Neural progenitor cell (in vitro differentiated cells): Measurements from ENCODE around the gene FRRS1L. TPM values are rescaled to one million over a fixed set of nuclear protein-coding genes. Genes with fewer than 3 reads are reported as not detected.

Experiments
- DNase-seq: peaks from one replicate; pipeline ENCODE4 v3.0.0-alpha.2; 2016; ENCODE audit warnings: low spot score
- H2AFZ ChIP-seq: fragments of 200-600 bp; sonication (generic); replicated peaks from 2 replicates; pipeline ENCODE4 v1.6.1; 2016; ENCODE audit warnings: antibody characterized with exemption
- H3F3A ChIP-seq: fragments of 200-600 bp; sonication (generic); 2 replicates; pipeline ENCODE4 v1.6.1; 2016; ENCODE audit warnings: antibody characterized with exemption, low read depth
- H3K27ac ChIP-seq: fragments of 200-600 bp; sonication (generic); 2 replicates; pipeline ENCODE4 v1.5.1; 2016; ENCODE audit warnings: mild to moderate bottlenecking
- H3K27me3 ChIP-seq: fragments of 200-600 bp; sonication (generic); 2 replicates; pipeline ENCODE4 v1.6.1; 2016; ENCODE audit warnings: mild to moderate bottlenecking, moderate library complexity
- H3K36me3 ChIP-seq: fragments of 200-600 bp; sonication (generic); 2 replicates; pipeline ENCODE4 v1.5.1; 2016
- H3K4me1 ChIP-seq: fragments of 200-600 bp; sonication (generic); 2 replicates; pipeline ENCODE4 v1.6.1; 2016; ENCODE audit warnings: mixed run types
- H3K4me2 ChIP-seq: fragments of 200-600 bp; sonication (generic); 2 replicates; pipeline ENCODE4 v1.6.1; 2016
- H3K4me3 ChIP-seq: fragments of 200-600 bp; sonication (generic); 2 replicates; pipeline ENCODE4 v1.5.1; 2016
- H3K79me2 ChIP-seq: fragments of 200-600 bp; sonication (generic); 2 replicates; pipeline ENCODE4 v1.6.1; 2016; ENCODE audit warnings: low read depth
- H3K9ac ChIP-seq: fragments of 200-600 bp; sonication (generic); 2 replicates; pipeline ENCODE4 v1.6.1; 2016
- H3K9me3 ChIP-seq: fragments of 200-600 bp; sonication (generic); 2 replicates; pipeline ENCODE4 v1.5.1; 2016; ENCODE audit warnings: low read depth
- H4K20me1 ChIP-seq: fragments of 200-600 bp; sonication (generic); 2 replicates; pipeline ENCODE4 v1.6.1; 2016; ENCODE audit warnings: low read depth
- H3K27ac Mint-ChIP-seq: 3 replicates; pipeline ENCODE4 v1.8.0; 2021; ENCODE audit warnings: mixed read lengths
- H3K27me3 Mint-ChIP-seq: 2 replicates; pipeline ENCODE4 v1.8.0; 2022; ENCODE audit warnings: low read depth, mild to moderate bottlenecking, inconsistent platforms, moderate library complexity, mixed read lengths; ENCODE audit not compliant: insufficient read depth
- H3K36me3 Mint-ChIP-seq: 3 replicates; pipeline ENCODE4 v1.8.0; 2021; ENCODE audit warnings: mixed read lengths
- H3K4me1 Mint-ChIP-seq: 3 replicates; pipeline ENCODE4 v1.8.0; 2021; ENCODE audit warnings: mixed read lengths
- H3K4me3 Mint-ChIP-seq: 3 replicates; pipeline ENCODE4 v1.8.0; 2021; ENCODE audit warnings: mild to moderate bottlenecking, moderate library complexity, mixed read lengths
- H3K9me3 Mint-ChIP-seq: 3 replicates; pipeline ENCODE4 v1.8.0; 2020; ENCODE audit warnings: mixed read lengths
- EZH2 ChIP-seq: fragments of 200-600 bp; sonication (generic); IDR thresholded peaks from 2 replicates; pipeline ENCODE4 v1.6.1; 2017; ENCODE audit warnings: antibody characterized with exemption, mild to moderate bottlenecking, moderate library complexity
- EZH2phosphoT487 ChIP-seq: fragments of 200-600 bp; sonication (generic); IDR thresholded peaks from 2 replicates; pipeline ENCODE4 v1.6.1; 2017; ENCODE audit warnings: antibody characterized with exemption
- total RNA-seq: library from RNA; depleted of rRNA; stranded (reverse); fragments of >200 nt; gene quantifications from 2 replicates; pipeline ENCODE4 v1.2.3, GENCODE V29; 2015; ENCODE audit warnings: low replicate concordance
- TF ChIP-seq, protein P1 (sequence below): fragments of 200-600 bp; sonication (generic); IDR thresholded peaks from 2 replicates; pipeline ENCODE4 v1.5.1; 2017; ENCODE audit warnings: antibody characterized with exemption, mild to moderate bottlenecking

The FRRS1L gene
- total RNA-seq, 1 donor from 2014 or later = 13.3 TPM

- Histone ChIP-seq H3K4me1 (peaks cover 9% of the 10 kb centered on the region), H3F3A (no peaks in the 10 kb centered on the region), H3K9me3 (no peaks in the 10 kb centered on the region), H3K27me3 (no peaks in the 10 kb centered on the region), H2AFZ (no peak overlapping the region), H3K79me2 (peaks cover 100% of the 10 kb centered on the region), H3K36me3 (peaks cover 19% of the 10 kb centered on the region), H3K27ac (no peak overlapping the region), H3K9ac (no peak overlapping the region), H3K4me3 (no peak overlapping the region), H3K4me2 (no peak overlapping the region), H4K20me1 (peaks cover 75% of the 10 kb centered on the region)
- TF ChIP-seq EZH2 (no peak), EZH2phosphoT487 (no peak)
- TF ChIP-seq, protein P1, sequence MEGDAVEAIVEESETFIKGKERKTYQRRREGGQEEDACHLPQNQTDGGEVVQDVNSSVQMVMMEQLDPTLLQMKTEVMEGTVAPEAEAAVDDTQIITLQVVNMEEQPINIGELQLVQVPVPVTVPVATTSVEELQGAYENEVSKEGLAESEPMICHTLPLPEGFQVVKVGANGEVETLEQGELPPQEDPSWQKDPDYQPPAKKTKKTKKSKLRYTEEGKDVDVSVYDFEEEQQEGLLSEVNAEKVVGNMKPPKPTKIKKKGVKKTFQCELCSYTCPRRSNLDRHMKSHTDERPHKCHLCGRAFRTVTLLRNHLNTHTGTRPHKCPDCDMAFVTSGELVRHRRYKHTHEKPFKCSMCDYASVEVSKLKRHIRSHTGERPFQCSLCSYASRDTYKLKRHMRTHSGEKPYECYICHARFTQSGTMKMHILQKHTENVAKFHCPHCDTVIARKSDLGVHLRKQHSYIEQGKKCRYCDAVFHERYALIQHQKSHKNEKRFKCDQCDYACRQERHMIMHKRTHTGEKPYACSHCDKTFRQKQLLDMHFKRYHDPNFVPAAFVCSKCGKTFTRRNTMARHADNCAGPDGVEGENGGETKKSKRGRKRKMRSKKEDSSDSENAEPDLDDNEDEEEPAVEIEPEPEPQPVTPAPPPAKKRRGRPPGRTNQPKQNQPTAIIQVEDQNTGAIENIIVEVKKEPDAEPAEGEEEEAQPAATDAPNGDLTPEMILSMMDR = no peak
- peaks cover 22% of the 10 kb centered on the region for H3K4me1 Mint-ChIP-seq
- H3K27me3 Mint-ChIP-seq = no peaks in the 10 kb centered on the region
- no peak for DNase-seq
- H3K27ac Mint-ChIP-seq = no peak overlapping the region
- H3K9me3 Mint-ChIP-seq = peaks cover 10% of the 10 kb centered on the region
- no peak overlapping the region for H3K4me3 Mint-ChIP-seq
- H3K36me3 Mint-ChIP-seq = peaks cover 19% of the 10 kb centered on the region
Observed at GRCh38 chr9:109108318-109108717, 58.7 kb downstream of the FRRS1L start.

- no peaks in the 10 kb centered on the region for H3K9me3 ChIP-seq
- H3K4me3 ChIP-seq = no peak overlapping the region
- H3F3A ChIP-seq = no peaks in the 10 kb centered on the region
- H3K4me1 Mint-ChIP-seq = peaks cover 21% of the 10 kb centered on the region
- no peak overlapping the region for H2AFZ ChIP-seq
- H3K9ac ChIP-seq = no peak overlapping the region
- peaks cover 19% of the 10 kb centered on the region for H3K36me3 ChIP-seq
- H3K4me3 Mint-ChIP-seq = no peak overlapping the region
- H3K9me3 Mint-ChIP-seq = peaks cover 12% of the 10 kb centered on the region
- H3K36me3 Mint-ChIP-seq = peaks cover 26% of the 10 kb centered on the region
- no peak overlapping the region for H3K27ac Mint-ChIP-seq
- peaks cover 9% of the 10 kb centered on the region for H3K4me1 ChIP-seq
- no peaks in the 10 kb centered on the region for H3K27me3 Mint-ChIP-seq
- peaks cover 68% of the 10 kb centered on the region for H4K20me1 ChIP-seq
- H3K27ac ChIP-seq = no peak overlapping the region
- TF ChIP-seq, protein P1 = no peak
- TF ChIP-seq EZH2phosphoT487 (no peak), EZH2 (no peak)
- DNase-seq = no peak
- no peak overlapping the region for H3K4me2 ChIP-seq
- H3K79me2 ChIP-seq = peaks cover 100% of the 10 kb centered on the region
- no peaks in the 10 kb centered on the region for H3K27me3 ChIP-seq
Observed at GRCh38 chr9:109107402-109108240, 59.4 kb downstream of the FRRS1L start.

DNA sequence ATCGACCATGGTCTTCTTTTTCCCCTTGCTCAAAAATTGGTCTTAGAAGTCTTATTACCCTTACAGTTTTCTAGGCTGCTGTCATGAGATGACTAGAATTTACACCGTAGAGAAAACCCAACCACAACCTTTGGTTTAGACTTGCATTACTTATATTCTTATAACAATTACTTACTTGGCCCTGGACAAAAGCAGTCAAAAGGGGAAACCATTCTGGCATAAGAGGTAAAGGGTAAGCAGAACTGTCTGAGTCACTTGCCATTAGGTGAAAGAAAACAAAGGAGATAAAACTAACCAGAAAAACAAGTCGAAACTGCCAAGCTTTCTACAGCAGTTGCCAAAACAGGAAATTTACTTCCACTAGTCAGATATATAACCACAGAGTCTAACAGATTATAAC is 65.2 kb downstream of the FRRS1L start:
- Mint-ChIP-seq H3K4me3 (no peak overlapping the region), H3K9me3 (peaks cover 12% of the 10 kb centered on the region), H3K27ac (no peak overlapping the region), H3K27me3 (no peaks in the 10 kb centered on the region), H3K36me3 (peaks cover 36% of the 10 kb centered on the region), H3K4me1 (peaks cover 18% of the 10 kb centered on the region)
- no peak overlapping the region for H2AFZ ChIP-seq
- DNase-seq = no peak
- no peak overlapping the region for H3K4me2 ChIP-seq
- peaks cover 19% of the 10 kb centered on the region for H3K36me3 ChIP-seq
- H4K20me1 ChIP-seq = peaks cover 56% of the 10 kb centered on the region
- TF ChIP-seq EZH2 (no peak), EZH2phosphoT487 (no peak)
- TF ChIP-seq, protein P1 = no peak
- peaks cover 100% of the 10 kb centered on the region for H3K79me2 ChIP-seq
- no peak overlapping the region for H3K4me3 ChIP-seq
- H3K4me1 ChIP-seq = peaks cover 15% of the 10 kb centered on the region
- no peak overlapping the region for H3K27ac ChIP-seq
- H3F3A ChIP-seq = peaks cover 3% of the 10 kb centered on the region
- no peak overlapping the region for H3K9ac ChIP-seq
- no peaks in the 10 kb centered on the region for H3K27me3 ChIP-seq
- no peaks in the 10 kb centered on the region for H3K9me3 ChIP-seq
